Calu3 (cell line): ENCODE measurements around the gene FGD5. TPM values are rescaled to one million over a fixed set of nuclear protein-coding genes. Genes with fewer than 3 reads are reported as not detected.

ENCODE experiments used
- BruUV-seq: library from RNA; stranded (reverse); fragments of 400-500 nt; replicated peaks from 2 replicates; lab custom pipeline; 2021; lab: Mats Ljungman, UMichigan
- CTCF ChIA-PET: fragments of 300-600 bp; sonication (Branson Sonifier 250); formaldehyde crosslinking; loops from one replicate; lab custom pipeline; 2022; ENCODE audit warnings: antibody characterized with exemption; lab: Charles Lee
- DNase-seq: peaks from one replicate; pipeline ENCODE4 v3.0.0; 2022
- H3K27ac Mint-ChIP-seq: one replicate; pipeline ENCODE4 v1.8.0; 2022; ENCODE audit warnings: mixed read lengths; ENCODE audit not compliant: unreplicated experiment
- H3K27me3 Mint-ChIP-seq: one replicate; pipeline ENCODE4 v1.8.0; 2022; ENCODE audit warnings: mixed read lengths; ENCODE audit not compliant: unreplicated experiment
- H3K36me3 Mint-ChIP-seq: one replicate; pipeline ENCODE4 v1.8.0; 2022; ENCODE audit warnings: mild to moderate bottlenecking, moderate library complexity, mixed read lengths; ENCODE audit not compliant: insufficient read depth, unreplicated experiment
- H3K4me1 Mint-ChIP-seq: one replicate; pipeline ENCODE4 v1.8.0; 2022; ENCODE audit warnings: mild to moderate bottlenecking, low read depth, mixed read lengths; ENCODE audit not compliant: unreplicated experiment
- H3K4me3 Mint-ChIP-seq: one replicate; pipeline ENCODE4 v1.8.0; 2022; ENCODE audit warnings: mild to moderate bottlenecking, low read depth, moderate library complexity, mixed read lengths; ENCODE audit not compliant: unreplicated experiment
- H3K9me3 Mint-ChIP-seq: one replicate; pipeline ENCODE4 v1.8.0; 2022; ENCODE audit warnings: low read depth, mixed read lengths; ENCODE audit not compliant: unreplicated experiment
- CTCF ChIP-seq: fragments of 200-600 bp; IDR thresholded peaks from one replicate; pipeline ENCODE4 v1.8.0; 2022; ENCODE audit warnings: antibody characterized with exemption; ENCODE audit not compliant: unreplicated experiment
- intact Hi-C: fragments of 100-400 bp; cut with micrococcal nuclease; formaldehyde crosslinking; loops from one replicate; pipeline ENCODE4 v1.10.0; 2022; ENCODE audit not compliant: unreplicated experiment
- total RNA-seq: library from RNA; stranded (reverse); gene quantifications from 2 replicates; pipeline ENCODE4 v1.2.3, GENCODE V29; 2022

FGD5 gene
- total RNA-seq, 1 experiment from 2014 or later: not detected

DNA sequence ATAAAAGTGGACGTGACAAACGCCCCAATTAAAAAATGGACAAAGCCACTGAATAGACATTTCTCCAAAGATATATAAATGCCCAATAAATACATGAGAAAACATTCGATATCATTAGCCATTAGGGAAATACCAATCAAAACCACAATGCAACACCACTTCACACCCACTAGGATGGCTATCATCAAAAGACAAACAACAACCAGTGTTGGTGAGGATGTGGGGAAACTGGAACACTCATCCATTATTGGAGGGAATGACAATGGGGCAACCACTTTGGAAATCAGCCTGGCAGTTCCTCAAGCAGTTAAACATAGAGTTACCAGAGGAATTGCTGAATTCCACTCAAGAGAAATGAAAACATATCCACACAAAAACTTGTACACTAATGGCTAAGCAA is 32.4 kb upstream of the FGD5 start:
- CTCF ChIA-PET: no interaction called here
- DNase-seq: no peak
- Mint-ChIP-seq H3K4me1 (no peaks in the 10 kb centered on the region), H3K27ac (no peak overlapping the region), H3K9me3 (no peaks in the 10 kb centered on the region), H3K36me3 (no peaks in the 10 kb centered on the region), H3K27me3 (peaks cover 59% of the 10 kb centered on the region), H3K4me3 (no peak overlapping the region)
- BruUV-seq: no TSS peak
- intact Hi-C loops: no loop called here
- TF ChIP-seq CTCF: no peak

DNA sequence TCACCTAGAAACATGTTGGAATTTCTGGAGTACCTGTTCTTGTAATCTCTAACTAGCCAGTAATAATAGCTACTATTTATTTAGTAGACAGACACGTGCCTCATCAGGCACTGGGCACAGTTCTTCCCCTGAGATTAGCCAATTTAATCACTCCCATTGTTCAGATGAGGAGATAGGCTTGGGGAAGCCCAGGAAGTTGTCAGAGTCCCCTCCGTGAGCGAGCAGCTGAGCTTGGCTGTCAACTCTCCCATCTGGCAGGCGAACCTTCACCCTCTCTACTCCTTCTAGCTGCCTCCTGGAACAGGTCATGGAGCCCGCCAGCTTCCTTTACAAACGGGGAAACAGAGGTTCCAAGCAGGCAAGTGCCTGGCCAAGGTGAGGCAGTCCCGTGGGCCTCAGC is 31.1 kb upstream of the FGD5 start:
- H3K4me3 Mint-ChIP-seq: no peak overlapping the region
- no peaks in the 10 kb centered on the region for H3K4me1 Mint-ChIP-seq
- H3K27me3 Mint-ChIP-seq: peaks cover 62% of the 10 kb centered on the region
- BruUV-seq: no TSS peak
- no peaks in the 10 kb centered on the region for H3K36me3 Mint-ChIP-seq
- intact Hi-C loops: no loop called here
- no peak overlapping the region for H3K27ac Mint-ChIP-seq
- DNase-seq: no peak
- no peak for TF ChIP-seq CTCF
- H3K9me3 Mint-ChIP-seq: no peaks in the 10 kb centered on the region
- CTCF ChIA-PET: interaction anchor here (0.6 kb wide), 2 partner anchors 16 to 133 kb away, joined by 3 read pairs; no protein-coding TSS in a partner anchor

DNA sequence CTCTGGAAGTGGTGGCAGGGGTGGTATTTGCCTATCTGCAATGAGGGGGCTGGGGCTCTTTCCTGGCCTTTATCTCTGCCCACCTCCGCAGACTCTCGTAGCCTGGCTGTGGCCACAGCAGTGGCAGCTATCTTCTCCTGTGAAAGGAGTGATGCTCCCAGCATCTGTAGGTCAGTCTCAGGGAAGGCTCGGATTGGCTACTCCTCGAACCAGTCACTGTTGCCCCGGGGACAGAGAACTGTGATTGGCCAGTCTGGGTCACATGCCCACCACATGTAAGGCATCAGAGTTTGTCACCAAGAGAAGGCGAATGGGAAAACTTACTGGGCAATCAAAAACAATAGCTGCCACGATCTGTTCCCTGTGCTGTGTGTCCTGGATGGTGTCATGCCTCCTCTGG is 30.1 kb upstream of the FGD5 start:
- Mint-ChIP-seq H3K27ac (no peak overlapping the region), H3K36me3 (no peaks in the 10 kb centered on the region), H3K9me3 (no peaks in the 10 kb centered on the region), H3K4me1 (no peaks in the 10 kb centered on the region), H3K4me3 (no peak overlapping the region), H3K27me3 (peaks cover 72% of the 10 kb centered on the region)
- intact Hi-C loops: no loop called here
- no peak for TF ChIP-seq CTCF
- BruUV-seq: no TSS peak
- DNase-seq: no peak
- CTCF ChIA-PET: no interaction called here

GRCh38 chr3:14789221-14789620 is 29.5 kb upstream of the FGD5 start:
- no peak for TF ChIP-seq CTCF
- no peak for DNase-seq
- no peak overlapping the region for H3K4me3 Mint-ChIP-seq
- H3K27ac Mint-ChIP-seq: no peak overlapping the region
- no peaks in the 10 kb centered on the region for H3K4me1 Mint-ChIP-seq
- no TSS peak for BruUV-seq
- CTCF ChIA-PET: no interaction called here
- intact Hi-C loops: no loop called here
- peaks cover 78% of the 10 kb centered on the region for H3K27me3 Mint-ChIP-seq
- H3K9me3 Mint-ChIP-seq: no peaks in the 10 kb centered on the region
- peaks cover 5% of the 10 kb centered on the region for H3K36me3 Mint-ChIP-seq
